DOHH2 (cell line): ENCODE data around the gene GGACT.

Experiments used
- H3F3A ChIP-seq: fragments of 200-600 bp; sonication (generic), shearing (Covaris generic); 2 replicates; pipeline ENCODE4 v1.6.0; 2016; ENCODE audit warnings: antibody characterized with exemption, mild to moderate bottlenecking; ENCODE audit not compliant: control insufficient read depth, insufficient read depth
- H3K27ac ChIP-seq: fragments of 200-600 bp; sonication (generic); 2 replicates; pipeline ENCODE4 v1.5.1; 2014; ENCODE audit warnings: low read depth, mild to moderate bottlenecking, low read length, moderate library complexity
- H3K27me3 ChIP-seq: fragments of 200-600 bp; sonication (generic); 2 replicates; pipeline ENCODE4 v1.6.1; 2014; ENCODE audit warnings: mild to moderate bottlenecking, low read length, mixed read lengths; ENCODE audit not compliant: control insufficient read depth
- H3K36me3 ChIP-seq: fragments of 200-600 bp; sonication (generic); 2 replicates; pipeline ENCODE4 v1.6.1; 2014; ENCODE audit warnings: mild to moderate bottlenecking, low read length, moderate library complexity, mixed read lengths; ENCODE audit not compliant: control insufficient read depth
- H3K4me1 ChIP-seq: fragments of 200-600 bp; sonication (generic); 2 replicates; pipeline ENCODE4 v1.6.1; 2014; ENCODE audit warnings: mild to moderate bottlenecking, low read length, mixed read lengths; ENCODE audit not compliant: control insufficient read depth
- H3K4me2 ChIP-seq: fragments of 200-600 bp; sonication (generic); 2 replicates; pipeline ENCODE4 v1.6.0; 2014; ENCODE audit warnings: mild to moderate bottlenecking, low read length, moderate library complexity
- H3K4me3 ChIP-seq: fragments of 200-600 bp; sonication (generic); 2 replicates; pipeline ENCODE4 v1.5.1; 2014; ENCODE audit warnings: mild to moderate bottlenecking, low read length, mixed read lengths
- H3K79me2 ChIP-seq: fragments of 200-600 bp; sonication (generic); 2 replicates; pipeline ENCODE4 v1.6.1; 2014; ENCODE audit warnings: mild to moderate bottlenecking, low read length, mixed read lengths; ENCODE audit not compliant: control insufficient read depth
- H3K9me2 ChIP-seq: fragments of 200-600 bp; sonication (generic); replicated peaks from 2 replicates; pipeline ENCODE4 v1.6.1; 2014; ENCODE audit warnings: mild to moderate bottlenecking, low read length, mixed read lengths; ENCODE audit not compliant: control insufficient read depth
- H3K9me3 ChIP-seq: fragments of 200-600 bp; sonication (generic); 2 replicates; pipeline ENCODE4 v1.6.1; 2014; ENCODE audit warnings: antibody characterized with exemption, low read length, mixed read lengths; ENCODE audit not compliant: control insufficient read depth, insufficient read depth
- H4K20me1 ChIP-seq: fragments of 200-600 bp; sonication (generic); 2 replicates; pipeline ENCODE4 v1.6.0; 2014; ENCODE audit warnings: low read depth, mild to moderate bottlenecking, antibody characterized with exemption, low read length, moderate library complexity; ENCODE audit not compliant: control insufficient read depth, insufficient read depth
- CTCF ChIP-seq: fragments of 200-600 bp; sonication (generic); IDR thresholded peaks from one replicate; pipeline ENCODE4 v1.5.1; 2014; ENCODE audit warnings: antibody characterized with exemption, mild to moderate bottlenecking, low read depth, low read length; ENCODE audit not compliant: poor library complexity, severe bottlenecking
- EZH2phosphoT487 ChIP-seq: fragments of 200-600 bp; sonication (generic); IDR thresholded peaks from 2 replicates; pipeline ENCODE4 v1.6.1; 2017; ENCODE audit warnings: borderline replicate concordance, mild to moderate bottlenecking, antibody characterized with exemption, low read length, moderate library complexity, mixed read lengths

Gene GGACT

DNA sequence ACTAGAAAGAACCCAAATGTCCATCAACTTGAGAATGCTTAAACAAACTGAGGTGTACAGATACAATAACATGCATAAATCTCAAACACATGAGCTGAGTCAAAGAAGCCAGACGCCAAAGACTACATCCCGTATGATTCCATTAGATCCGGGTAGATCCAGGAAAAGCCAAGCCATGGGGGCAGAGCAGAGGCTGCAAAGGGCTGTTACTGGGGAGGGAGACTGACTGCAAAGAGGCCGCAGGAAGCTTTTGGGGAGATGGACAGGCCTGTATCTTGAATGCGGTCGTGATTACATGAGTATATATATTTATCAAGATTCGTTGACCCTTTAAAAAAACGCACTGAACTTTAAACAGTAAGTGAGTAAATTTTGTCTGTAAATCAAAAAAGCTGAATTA lies 28.7 kb downstream of the GGACT start:
- no peaks in the 10 kb centered on the region for H3F3A ChIP-seq
- no peak overlapping the region for H3K4me3 ChIP-seq
- H3K27ac ChIP-seq, result no peak overlapping the region
- no peaks in the 10 kb centered on the region for H3K79me2 ChIP-seq
- no peaks in the 10 kb centered on the region for H3K9me3 ChIP-seq
- H3K36me3 ChIP-seq, result no peaks in the 10 kb centered on the region
- no peak overlapping the region for H3K4me2 ChIP-seq
- H3K9me2 ChIP-seq, result no peaks in the 10 kb centered on the region
- H3K27me3 ChIP-seq, result no peaks in the 10 kb centered on the region
- TF ChIP-seq EZH2phosphoT487 (no peak), CTCF (no peak)
- no peaks in the 10 kb centered on the region for H4K20me1 ChIP-seq
- H3K4me1 ChIP-seq, result no peaks in the 10 kb centered on the region

- Histone ChIP-seq H3K79me2 (no peaks in the 10 kb centered on the region), H3K27me3 (no peaks in the 10 kb centered on the region), H3K27ac (no peak overlapping the region), H3K4me3 (no peak overlapping the region), H3K9me3 (no peaks in the 10 kb centered on the region), H3K4me1 (no peaks in the 10 kb centered on the region), H4K20me1 (no peaks in the 10 kb centered on the region), H3K9me2 (no peaks in the 10 kb centered on the region), H3F3A (no peaks in the 10 kb centered on the region), H3K36me3 (no peaks in the 10 kb centered on the region), H3K4me2 (no peak overlapping the region)
- TF ChIP-seq EZH2phosphoT487 (no peak), CTCF (no peak)
Measured at GRCh38 chr13:100552755-100553154, 35.8 kb downstream of the GGACT start.

GRCh38 chr13:100549316-100549715 lies 39.3 kb downstream of the GGACT start:
- no peaks in the 10 kb centered on the region for H3K9me3 ChIP-seq
- no peak overlapping the region for H3K4me2 ChIP-seq
- H3K27ac ChIP-seq, result no peak overlapping the region
- H3K79me2 ChIP-seq, result no peaks in the 10 kb centered on the region
- no peaks in the 10 kb centered on the region for H3K36me3 ChIP-seq
- no peaks in the 10 kb centered on the region for H3K27me3 ChIP-seq
- H4K20me1 ChIP-seq, result no peaks in the 10 kb centered on the region
- TF ChIP-seq CTCF (no peak), EZH2phosphoT487 (no peak)
- no peaks in the 10 kb centered on the region for H3K9me2 ChIP-seq
- no peaks in the 10 kb centered on the region for H3F3A ChIP-seq
- H3K4me3 ChIP-seq, result no peak overlapping the region
- H3K4me1 ChIP-seq, result no peaks in the 10 kb centered on the region

DNA sequence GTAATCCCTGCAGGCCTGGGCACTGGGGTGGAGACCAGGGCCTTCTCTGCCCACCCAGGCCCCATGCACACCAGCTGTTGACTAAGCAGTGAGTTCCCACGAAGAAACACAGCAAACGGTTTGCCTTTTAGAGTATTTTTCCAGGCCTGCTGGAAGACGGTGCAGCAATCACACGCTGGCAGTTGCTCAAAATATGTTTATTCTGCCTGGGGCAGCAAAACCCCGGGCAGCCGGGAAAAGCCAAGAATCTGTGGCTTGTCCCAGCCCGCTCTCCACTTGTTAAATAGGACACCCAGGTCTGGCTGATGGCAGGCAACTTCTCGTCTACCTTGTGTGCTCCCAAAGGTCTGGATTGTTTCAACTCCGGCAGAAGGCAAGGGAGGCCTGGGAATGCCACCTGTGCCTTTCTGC lies 40.8 kb downstream of the GGACT start:
- H3K79me2 ChIP-seq, result no peaks in the 10 kb centered on the region
- peaks cover 1% of the 10 kb centered on the region for H3K4me1 ChIP-seq
- H3K27ac ChIP-seq, result no peak overlapping the region

More for the DNA sequence above, 40.8 kb downstream of the GGACT start:
- H3K27me3 ChIP-seq, result no peaks in the 10 kb centered on the region
- H3K4me2 ChIP-seq, result no peak overlapping the region
- H3K9me2 ChIP-seq, result no peaks in the 10 kb centered on the region
- no peaks in the 10 kb centered on the region for H3K9me3 ChIP-seq
- H3K4me3 ChIP-seq, result no peak overlapping the region
- no peaks in the 10 kb centered on the region for H3F3A ChIP-seq
- TF ChIP-seq CTCF (no peak), EZH2phosphoT487 (no peak)
- no peaks in the 10 kb centered on the region for H4K20me1 ChIP-seq
- H3K36me3 ChIP-seq, result no peaks in the 10 kb centered on the region
